ENCODE results near the gene MUC15. TPM values are rescaled to one million over a fixed set of nuclear protein-coding genes. Genes with fewer than 3 reads are reported as not detected.

The MUC15 gene
- total and polyA plus RNA-seq, 2 donors (not counting 3 experiments of a cell fraction or from before 2014, with no cell fraction given): not detected

DNA sequence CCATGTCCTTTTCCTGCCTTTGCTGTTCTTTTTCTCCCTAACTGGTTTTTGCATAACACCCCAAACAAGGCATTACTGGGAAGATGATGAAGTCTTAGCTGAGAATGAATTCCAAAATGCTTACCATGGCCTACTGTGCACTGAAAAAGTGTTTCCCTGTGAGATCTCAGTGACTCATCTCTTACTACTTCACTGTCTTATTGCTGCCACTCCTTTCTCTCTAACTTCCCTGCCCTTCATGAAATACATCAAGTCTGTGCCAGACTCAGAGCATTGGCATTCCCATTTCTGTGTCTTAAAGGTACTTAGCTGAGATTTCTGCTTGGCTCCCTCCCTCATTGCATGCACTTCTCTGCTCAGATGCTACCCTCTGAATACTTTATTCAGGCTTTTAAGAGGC is 49.1 kb upstream of the MUC15 start:
- intact Hi-C loops (cut with micrococcal nuclease) (no loop called here), dilution Hi-C loops (cut with MboI; ENCODE audit: extremely low pct_ligation_motif_present, low sequenced_read_pairs) (no loop called here)
- no TSS peak for BruUV-seq (replicated peaks)
- Histone ChIP-seq H3K9me3 (replicated peaks; ENCODE audit: control insufficient read depth, insufficient read depth, low read length) (no peaks in the 10 kb centered on the region), H4K20me1 (replicated peaks; ENCODE audit: control insufficient read depth, extremely low read depth, insufficient read depth, low read length) (no peaks in the 10 kb centered on the region), H3K9me1 (replicated peaks; ENCODE audit: control insufficient read depth, extremely low read depth, insufficient read depth, low read length) (no peaks in the 10 kb centered on the region), H3K4me1 (ENCODE audit: control insufficient read depth, extremely low read depth, insufficient read depth, low read length) (no peaks in the 10 kb centered on the region), H3K79me2 (ENCODE audit: control insufficient read depth, insufficient read depth, low read length) (no peaks in the 10 kb centered on the region), H3K36me3 (ENCODE audit: control insufficient read depth in 2 of 2, extremely low read depth in 1 of 2, insufficient read depth in 2 of 2, low read length in 2 of 2) (no peaks in the 10 kb centered on the region), H3K4me2 (ENCODE audit: insufficient read depth, low read length) (no peak overlapping the region), H3K4me3 (replicated peaks in 1 of 3; ENCODE audit: insufficient read depth in 1 of 3, low read depth in 1 of 3, low read length in 3 of 3) (no peak overlapping the region), H3K27me3 (ENCODE audit: control insufficient read depth in 2 of 2, insufficient read depth in 2 of 2, low read length in 2 of 2) (no peaks in the 10 kb centered on the region), H3K9ac (replicated peaks; ENCODE audit: extremely low read depth, insufficient read depth, low read length) (no peak overlapping the region), H3K27ac (ENCODE audit: insufficient read depth, low read depth, low read length) (no peak overlapping the region), H2AFZ (ENCODE audit: low read depth, low read length) (no peak overlapping the region)
- CTCF ChIA-PET: no interaction called here
- POLR2A ChIA-PET: no interaction called here
- TF ChIP-seq MYC (IDR thresholded peaks at IDR 0.05; ENCODE audit: low read depth, low read length) (no peak), FOS (IDR thresholded peaks at IDR 0.05; ENCODE audit: borderline replicate concordance, insufficient read depth, low read length) (no peak), EZH2 (IDR thresholded peaks at IDR 0.05; ENCODE audit: borderline replicate concordance, low read depth, low read length, severe bottlenecking) (no peak), POLR2A (IDR thresholded peaks at IDR 0.05; ENCODE audit: low read depth, low read length) (no peak), JUN (IDR thresholded peaks at IDR 0.05; ENCODE audit: borderline replicate concordance, insufficient read depth, insufficient read length, low read depth) (no peak), POLR2AphosphoS5 (IDR thresholded peaks at IDR 0.05; ENCODE audit: insufficient read depth, low read depth, low read length) (no peak), GATA2 (IDR thresholded peaks at IDR 0.05; ENCODE audit: insufficient read depth, insufficient read length, low read depth, low read length) (no peak)
- TF ChIP-seq, protein P1, sequence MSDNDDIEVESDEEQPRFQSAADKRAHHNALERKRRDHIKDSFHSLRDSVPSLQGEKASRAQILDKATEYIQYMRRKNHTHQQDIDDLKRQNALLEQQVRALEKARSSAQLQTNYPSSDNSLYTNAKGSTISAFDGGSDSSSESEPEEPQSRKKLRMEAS (IDR thresholded peaks at IDR 0.05; ENCODE audit: insufficient read depth, insufficient read length): no peak
- TF ChIP-seq, protein P2, sequence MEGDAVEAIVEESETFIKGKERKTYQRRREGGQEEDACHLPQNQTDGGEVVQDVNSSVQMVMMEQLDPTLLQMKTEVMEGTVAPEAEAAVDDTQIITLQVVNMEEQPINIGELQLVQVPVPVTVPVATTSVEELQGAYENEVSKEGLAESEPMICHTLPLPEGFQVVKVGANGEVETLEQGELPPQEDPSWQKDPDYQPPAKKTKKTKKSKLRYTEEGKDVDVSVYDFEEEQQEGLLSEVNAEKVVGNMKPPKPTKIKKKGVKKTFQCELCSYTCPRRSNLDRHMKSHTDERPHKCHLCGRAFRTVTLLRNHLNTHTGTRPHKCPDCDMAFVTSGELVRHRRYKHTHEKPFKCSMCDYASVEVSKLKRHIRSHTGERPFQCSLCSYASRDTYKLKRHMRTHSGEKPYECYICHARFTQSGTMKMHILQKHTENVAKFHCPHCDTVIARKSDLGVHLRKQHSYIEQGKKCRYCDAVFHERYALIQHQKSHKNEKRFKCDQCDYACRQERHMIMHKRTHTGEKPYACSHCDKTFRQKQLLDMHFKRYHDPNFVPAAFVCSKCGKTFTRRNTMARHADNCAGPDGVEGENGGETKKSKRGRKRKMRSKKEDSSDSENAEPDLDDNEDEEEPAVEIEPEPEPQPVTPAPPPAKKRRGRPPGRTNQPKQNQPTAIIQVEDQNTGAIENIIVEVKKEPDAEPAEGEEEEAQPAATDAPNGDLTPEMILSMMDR (IDR thresholded peaks at IDR 0.05; ENCODE audit: extremely low read depth in 1 of 2, insufficient read depth in 1 of 2, low read depth in 1 of 2, low read length in 2 of 2): no peak
- FAIRE-seq: no peak
- no peak for DNase-seq (ENCODE audit: low read depth, low spot score)

All from endothelial cell of umbilical vein (primary cell).